Esophagus squamous epithelium (tissue), 5 donors: ENCODE measurements around the gene SMYD3. TPM values are rescaled to one million over a fixed set of nuclear protein-coding genes. Genes with fewer than 3 reads are reported as not detected.
"Not testable (repeated sequence)": the region's sequence is repeated elsewhere in the genome, so short reads cannot be mapped to it uniquely, and the experiment has no call there.

Experiments
- DNase-seq: peaks from one replicate; lab custom pipeline; 2025; lab: John Stamatoyannopoulos, UW
- H3K27ac ChIP-seq, 4 donors: fragments of 200-600 bp; sonication (generic); one replicate each; pipeline ENCODE4 v1.5.1; 2016 to 2019; ENCODE audit warnings: mild to moderate bottlenecking in 1 of 4
- H3K27me3 ChIP-seq, 4 donors: fragments of 200-600 bp; sonication (generic); 1 replicate in 3 of 4; 2 replicates in 1 of 4; pipeline versions ENCODE4 v1.5.1 to v1.6.0; 2017 to 2021; ENCODE audit warnings: antibody characterized with exemption in 1 of 4
- H3K36me3 ChIP-seq, 3 donors: fragments of 200-600 bp; sonication (generic); one replicate each; pipeline ENCODE4 v1.5.1; 2016 to 2019
- H3K4me1 ChIP-seq, 3 donors: fragments of 200-600 bp; sonication (generic); one replicate each; pipeline ENCODE4 v1.5.1; 2017 to 2019
- H3K4me3 ChIP-seq, 4 donors: fragments of 200-600 bp; sonication (generic); 1 replicate in 3 of 4; 2 replicates in 1 of 4; pipeline ENCODE4 v1.5.1; 2016 to 2019; ENCODE audit warnings: mild to moderate bottlenecking in 2 of 4, moderate library complexity in 1 of 4
- H3K9me3 ChIP-seq, 3 donors: fragments of 200-600 bp; sonication (generic); one replicate each; pipeline ENCODE4 v1.5.1; 2016 to 2019
- CTCF ChIP-seq, 6 experiments: fragments of 450-650 bp in 4 of 6; fragments of 200-600 bp in 2 of 6; sonication (generic) in 2 of 6; IDR thresholded peaks; one replicate each; pipeline ENCODE4 v1.5.1; 2016 to 2019; ENCODE audit warnings: antibody characterized with exemption in 6 of 6, mild to moderate bottlenecking in 4 of 6, moderate library complexity in 4 of 6
- POLR2A ChIP-seq, 4 donors: fragments of 450-650 bp; IDR thresholded peaks; one replicate each; pipeline ENCODE4 v1.6.1; 2017; ENCODE audit warnings: antibody characterized with exemption in 4 of 4, mild to moderate bottlenecking in 4 of 4, moderate library complexity in 3 of 4
- WGBS, 2 donors: methylation state at CpG; one replicate each; pipeline ENCODE4 v1.1.5; 2018; 5-methylcytosine and 5-hydroxymethylcytosine counted together
- intact Hi-C: fragments of 100-400 bp; cut with DNase I; formaldehyde crosslinking; loops from one replicate; pipeline ENCODE4 v1.15.0; 2022
- total RNA-seq, 4 donors: library from RNA; depleted of rRNA; stranded (reverse); fragments of >200 nt; gene quantifications; one replicate each; pipeline ENCODE4 v1.1.0, GENCODE V29; 2016
- donor health status: DM: yes; HTN: yes; CAD: no.

The SMYD3 gene
- total RNA-seq, 4 donors from 2014 or later = 8.4 to 15.8 (median 11.5) TPM

GRCh38 chr1:246333855-246334254 is 173.2 kb downstream of the SMYD3 start:
- H3K4me3 ChIP-seq = no peak overlapping the region
- intact Hi-C loops = no loop called here
- WGBS, 2 donors = 67 to 94% methylated on average over 1 of the region's 1 CpG
- H3K27ac ChIP-seq = no peak overlapping the region
- no peaks in the 10 kb centered on the region for H3K27me3 ChIP-seq
- DNase-seq = no peak
- H3K9me3 ChIP-seq = no peaks in the 10 kb centered on the region
- H3K4me1 ChIP-seq = no peaks in the 10 kb centered on the region
- no peak for TF ChIP-seq CTCF (IDR thresholded peaks at IDR 0.05)
- TF ChIP-seq POLR2A (IDR thresholded peaks at IDR 0.05) = no peak
- peaks cover 0 to 5% (median 0%) of the 10 kb centered on the region in 3 donors for H3K36me3 ChIP-seq

- Histone ChIP-seq H3K36me3 (peaks cover 0 to 5% (median 0%) of the 10 kb centered on the region in 3 donors), H3K27ac (no peak overlapping the region), H3K27me3 (no peaks in the 10 kb centered on the region), H3K9me3 (no peaks in the 10 kb centered on the region), H3K4me1 (no peaks in the 10 kb centered on the region), H3K4me3 (no peak overlapping the region)
- intact Hi-C loops = no loop called here
- no peak for DNase-seq
- TF ChIP-seq POLR2A (IDR thresholded peaks at IDR 0.05) (no peak), CTCF (IDR thresholded peaks at IDR 0.05) (no peak)
- whole genome bisulfite sequencing, 2 donors = 38 to 73% methylated on average over 1 of the region's 1 CpG
These were observed 175.0 kb downstream of the SMYD3 start for GRCh38 chr1:246332078-246332477.

DNA sequence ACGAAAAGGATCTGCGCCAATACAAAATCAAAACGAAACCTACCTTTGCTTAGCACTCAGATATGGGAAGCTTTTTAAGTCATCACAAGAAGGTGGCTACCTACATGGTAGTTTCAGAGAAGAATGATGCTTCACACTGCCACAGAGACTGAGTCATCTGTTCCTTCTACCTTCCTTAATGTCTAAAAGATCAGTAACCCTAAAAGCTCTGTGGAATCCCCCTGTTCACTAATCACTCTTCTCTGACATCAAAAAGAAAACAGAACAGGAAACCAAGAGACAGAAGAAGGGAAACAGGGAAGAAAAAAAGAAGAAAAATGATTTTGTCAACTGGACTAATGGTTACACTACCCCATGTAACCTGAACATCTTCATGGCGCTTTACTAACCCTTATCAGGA is 177.2 kb downstream of the SMYD3 start:
- H3K9me3 ChIP-seq = no peaks in the 10 kb centered on the region
- no peak for DNase-seq
- H3K4me3 ChIP-seq = no peak overlapping the region
- H3K36me3 ChIP-seq = peaks cover 0 to 5% (median 0%) of the 10 kb centered on the region in 3 donors
- 71 to 89% methylated on average over 4 of the region's 4 CpGs for WGBS, 2 donors
- no peaks in the 10 kb centered on the region for H3K27me3 ChIP-seq
- no peaks in the 10 kb centered on the region for H3K4me1 ChIP-seq
- TF ChIP-seq CTCF (IDR thresholded peaks at IDR 0.05) (no peak), POLR2A (IDR thresholded peaks at IDR 0.05) (no peak)
- intact Hi-C loops = no loop called here
- no peak overlapping the region for H3K27ac ChIP-seq

DNA sequence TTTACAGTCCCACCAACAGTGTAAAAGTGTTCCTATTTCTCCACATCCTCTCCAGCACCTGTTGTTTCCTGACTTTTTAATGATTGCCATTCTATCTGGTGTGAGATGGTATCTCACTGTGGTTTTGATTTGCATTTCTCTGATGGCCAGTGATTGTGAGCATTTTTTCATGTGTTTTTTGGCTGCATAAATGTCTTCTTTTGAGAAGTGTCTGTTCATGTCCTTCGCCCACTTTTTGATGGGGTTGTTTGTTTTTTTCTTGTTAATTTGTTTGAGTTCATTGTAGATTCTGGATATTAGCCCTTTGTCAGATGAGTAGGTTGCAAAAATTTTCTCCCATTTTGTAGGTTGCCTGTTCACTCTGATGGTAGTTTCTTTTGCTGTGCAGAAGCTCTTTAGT is 177.8 kb downstream of the SMYD3 start:
- WGBS, 2 donors = 88 to 100% methylated on average over 1 of the region's 1 CpG
- H3K9me3 ChIP-seq, H3K4me1 ChIP-seq, H3K4me3 ChIP-seq, H3K27me3 ChIP-seq, H3K36me3 ChIP-seq, H3K27ac ChIP-seq, intact Hi-C loops, DNase-seq: not testable (repeated sequence)

DNA sequence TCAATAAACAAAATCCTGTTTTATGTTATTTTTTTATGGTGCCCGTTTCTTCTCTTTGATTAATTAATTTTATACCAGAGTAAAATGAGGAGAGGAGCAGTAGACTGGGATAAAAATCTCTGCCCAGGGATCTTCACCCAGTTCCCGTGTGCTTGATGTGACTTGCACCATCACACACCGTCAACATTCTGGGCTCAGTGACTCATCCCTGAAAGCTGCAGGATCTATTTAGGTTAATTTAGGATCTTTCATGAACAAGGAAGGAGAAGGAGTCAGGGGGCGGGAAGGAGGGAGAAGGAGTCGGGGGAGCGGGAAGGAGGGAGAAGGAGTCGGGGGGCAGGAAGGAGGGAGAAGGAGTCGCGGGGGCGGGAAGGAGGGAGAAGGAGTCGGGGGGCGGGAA is 182.4 kb downstream of the SMYD3 start:
- intact Hi-C loops = no loop called here
- H3K36me3 ChIP-seq = peaks cover 0 to 2% (median 0%) of the 10 kb centered on the region in 3 donors
- WGBS, 2 donors = 46 to 56% methylated on average over 2 to 5 of the region's 12 CpGs
- no peak overlapping the region for H3K4me3 ChIP-seq
- H3K9me3 ChIP-seq = no peaks in the 10 kb centered on the region
- no peaks in the 10 kb centered on the region for H3K4me1 ChIP-seq
- no peak for DNase-seq
- H3K27me3 ChIP-seq = no peaks in the 10 kb centered on the region
- TF ChIP-seq POLR2A (IDR thresholded peaks at IDR 0.05) = no peak
- no peak for TF ChIP-seq CTCF (IDR thresholded peaks at IDR 0.05)
- no peak overlapping the region for H3K27ac ChIP-seq

DNA sequence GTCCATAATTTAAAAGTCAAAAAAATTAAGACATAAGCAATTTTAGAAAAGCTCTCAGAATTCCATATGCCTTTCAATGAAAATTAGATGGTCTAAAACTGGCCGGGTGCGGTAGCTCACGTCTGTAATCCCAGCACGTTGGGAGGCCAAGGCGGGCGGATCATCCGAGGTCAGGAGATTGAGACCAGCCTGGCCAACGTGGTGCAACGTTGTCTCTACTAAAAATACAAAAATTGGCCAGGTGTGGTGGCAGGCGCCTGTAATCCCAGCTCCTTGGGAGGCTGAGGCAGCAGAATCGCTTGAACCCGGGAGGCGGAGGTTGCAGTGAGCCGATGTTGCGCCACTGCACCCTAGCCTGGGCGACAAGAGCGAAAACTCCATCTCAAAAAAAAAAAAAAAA is 183.0 kb downstream of the SMYD3 start:
- intact Hi-C loops, H3K4me1 ChIP-seq, H3K36me3 ChIP-seq, H3K9me3 ChIP-seq, H3K27ac ChIP-seq, H3K27me3 ChIP-seq, H3K4me3 ChIP-seq, DNase-seq: not testable (repeated sequence)
- WGBS, 2 donors = 91 to 92% methylated on average over 14 to 17 of the region's 17 CpGs
